ENCODE data around the gene TMEFF2.

DNA sequence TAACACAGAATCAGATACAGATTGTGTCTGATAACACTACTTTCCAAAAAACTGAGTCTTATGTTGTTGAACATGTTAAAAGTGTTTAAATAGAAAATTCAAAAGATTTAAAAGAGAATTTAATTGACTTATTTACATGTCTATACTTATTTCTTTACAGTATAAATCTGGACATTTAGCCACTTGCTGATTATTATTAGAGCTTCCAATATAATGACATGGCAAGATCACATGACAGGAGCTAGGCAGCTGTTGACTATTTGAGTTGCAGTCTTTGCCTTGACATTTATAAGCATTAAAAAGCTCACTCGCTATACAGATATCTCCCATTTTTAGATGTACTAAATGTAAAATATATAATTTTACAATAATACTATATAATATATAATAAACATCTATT is 6.4 kb upstream of the TMEFF2 start:
- TF ChIP-seq CTCF (IDR thresholded peaks at IDR 0.05; ENCODE audit: low read depth, low read length) (no peak), POLR2A (IDR thresholded peaks at IDR 0.05; ENCODE audit: extremely low read depth, insufficient read length) (no peak), MAX (IDR thresholded peaks at IDR 0.05; ENCODE audit: low read depth, low read length) (no peak), MYC (IDR thresholded peaks at IDR 0.05; ENCODE audit: low read depth, low read length) (no peak)

All from NB4 (cell line).